ENCODE data around the gene ANKS1B.
"Not testable (repeated sequence)": the region's sequence is repeated elsewhere in the genome, so short reads cannot be mapped to it uniquely, and the experiment has no call there.

The ANKS1B gene

DNA sequence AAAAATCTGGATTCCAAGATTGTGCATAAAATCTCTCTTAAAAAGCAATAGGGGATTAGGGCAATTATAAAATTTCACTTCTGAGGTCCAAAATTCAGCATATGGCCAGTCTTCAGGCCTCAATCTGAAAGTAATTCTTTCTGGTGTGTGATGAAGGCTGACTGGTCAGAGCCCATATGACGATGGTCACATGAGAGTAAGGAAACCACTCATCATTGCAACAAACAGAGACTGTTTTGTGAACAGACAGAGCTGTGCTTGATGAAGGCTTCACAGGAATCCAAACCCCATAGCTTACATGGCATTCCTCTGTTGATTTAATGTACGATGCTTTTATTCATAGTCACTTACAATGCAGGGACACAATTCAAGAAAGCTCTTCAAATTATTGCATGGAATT lies 1101.5 kb downstream of the ANKS1B start:
- no peak for DNase-seq (ENCODE audit: low read depth in 2 of 2)

DNA sequence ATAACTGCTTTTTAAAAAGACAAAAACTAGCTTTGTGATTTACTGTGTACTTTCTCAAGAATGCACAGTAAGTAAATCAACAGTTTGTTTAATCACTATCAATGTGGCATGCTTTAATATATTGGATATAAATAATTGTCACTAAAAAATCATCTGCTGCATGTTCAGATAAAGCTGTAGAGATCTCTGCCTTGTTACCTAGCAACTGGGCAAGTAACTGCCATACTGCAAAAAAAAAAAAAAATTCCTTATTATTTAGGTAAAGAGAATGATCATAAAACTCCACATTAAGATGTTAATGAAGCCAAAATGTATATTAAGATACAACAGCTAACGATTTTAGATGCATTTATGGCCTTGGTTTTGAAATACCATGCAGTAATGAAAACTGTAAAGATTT lies 1102.2 kb downstream of the ANKS1B start:
- DNase-seq (ENCODE audit: low read depth in 2 of 2), result no peak

DNA sequence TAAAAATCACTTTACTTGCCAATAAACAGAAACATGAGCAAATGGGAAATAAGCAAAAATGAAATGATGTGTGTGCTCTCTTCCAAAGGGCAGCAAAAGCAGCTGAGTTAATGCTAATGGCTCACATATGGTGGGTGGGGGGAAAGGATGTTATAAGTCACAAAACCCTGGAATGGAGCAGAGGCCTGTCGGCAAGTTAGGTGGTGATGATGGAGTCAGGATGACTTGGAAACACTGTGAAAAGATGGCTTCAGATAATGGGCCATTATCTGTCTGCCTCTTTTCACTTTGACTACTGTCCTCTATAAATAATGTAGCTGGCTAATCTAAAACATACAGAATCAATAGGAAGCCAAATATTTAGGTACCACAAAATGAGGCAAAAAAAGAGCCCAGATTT lies 1111.0 kb downstream of the ANKS1B start:
- DNase-seq (ENCODE audit: low read depth in 2 of 2), result no peak

DNA sequence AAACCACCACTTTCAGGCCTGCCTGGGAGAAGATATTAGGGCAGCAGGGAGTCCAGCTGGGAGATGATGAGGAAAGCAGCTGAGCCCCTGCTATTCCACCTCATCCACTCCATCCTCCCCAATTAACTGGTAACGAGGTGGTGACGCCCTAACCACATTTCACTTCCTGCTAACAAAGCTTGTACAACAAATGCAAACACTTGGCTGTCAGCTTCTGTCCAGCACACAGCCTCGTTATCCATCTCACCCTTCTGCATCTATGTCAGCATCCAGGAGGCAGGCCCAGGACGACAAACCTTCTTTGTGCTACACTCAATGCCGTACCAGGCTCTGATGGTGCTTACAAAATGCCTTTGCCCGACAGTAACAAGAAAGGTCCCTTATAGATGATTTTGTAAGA lies 1114.2 kb downstream of the ANKS1B start:
- no peak for DNase-seq (ENCODE audit: low read depth in 2 of 2)

DNA sequence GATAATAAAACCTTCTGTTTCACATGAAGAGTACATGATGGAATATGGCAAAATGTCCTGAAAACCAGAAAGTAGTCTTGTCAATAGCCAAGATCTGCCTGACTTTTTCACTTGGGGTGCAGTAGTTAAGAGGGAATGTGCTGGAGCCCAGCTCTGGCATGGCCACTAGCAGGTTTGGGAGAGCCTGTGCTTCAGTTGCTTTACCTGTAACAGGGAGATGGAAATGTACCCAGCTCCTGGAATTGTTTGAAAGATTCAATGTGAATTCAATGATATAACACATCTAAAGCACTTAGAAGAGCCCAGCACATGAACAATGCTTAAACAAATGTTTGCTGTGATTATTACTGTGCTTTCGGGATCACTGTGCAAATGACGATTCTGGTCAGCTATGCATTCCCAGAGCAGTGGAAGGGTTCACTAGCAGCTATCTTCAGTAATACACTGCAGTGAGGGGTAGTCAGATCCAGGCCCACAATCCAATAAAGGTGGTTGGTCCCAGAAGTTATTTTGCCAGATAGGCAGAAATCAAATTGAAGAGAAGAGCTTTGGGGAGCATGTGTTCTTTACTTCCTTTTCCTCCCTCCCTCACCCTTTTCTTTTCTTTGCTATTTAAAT lies 1114.7 kb downstream of the ANKS1B start:
- no peak for DNase-seq (ENCODE audit: low read depth in 2 of 2)

DNA sequence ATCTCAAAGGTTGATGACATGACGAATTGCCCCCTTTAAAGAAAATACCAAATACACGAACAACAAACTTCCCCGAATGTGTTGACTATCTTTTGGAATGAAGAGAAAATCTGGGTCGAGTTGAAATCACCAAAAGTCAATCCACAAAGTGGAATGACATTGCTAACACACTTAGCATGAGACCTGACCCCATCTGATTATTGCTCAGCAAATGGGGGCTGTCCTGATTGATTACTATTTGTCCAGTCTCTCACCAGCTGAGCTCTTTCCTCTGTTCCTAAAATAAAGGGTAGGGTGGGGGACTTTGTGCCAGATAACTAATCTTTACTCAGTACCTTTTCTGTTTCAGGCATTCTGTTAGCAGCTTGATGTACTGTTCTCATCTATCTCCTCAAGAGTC lies 1116.2 kb downstream of the ANKS1B start:
- no peak for DNase-seq (ENCODE audit: low read depth in 2 of 2)

DNA sequence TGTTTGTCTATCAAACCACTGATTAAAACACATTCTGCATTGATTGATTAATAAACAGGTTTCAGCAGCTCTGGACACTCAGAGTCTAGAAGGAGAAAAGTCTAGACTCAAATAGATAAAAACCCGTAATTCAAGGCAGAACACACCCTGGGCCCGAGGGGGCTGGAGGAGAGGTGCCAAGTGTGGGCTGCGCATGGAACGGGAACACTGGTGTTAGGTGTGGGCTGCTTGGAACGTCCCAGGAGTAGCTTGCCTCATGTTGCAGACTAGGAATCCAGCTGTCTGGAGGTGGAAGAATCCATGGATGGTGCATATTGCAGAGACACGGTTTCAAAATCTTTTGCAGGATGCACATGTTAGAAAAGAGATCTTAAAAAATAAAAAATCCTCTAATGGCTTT lies 1116.7 kb downstream of the ANKS1B start:
- DNase-seq (ENCODE audit: low read depth in 2 of 2), result no peak

DNA sequence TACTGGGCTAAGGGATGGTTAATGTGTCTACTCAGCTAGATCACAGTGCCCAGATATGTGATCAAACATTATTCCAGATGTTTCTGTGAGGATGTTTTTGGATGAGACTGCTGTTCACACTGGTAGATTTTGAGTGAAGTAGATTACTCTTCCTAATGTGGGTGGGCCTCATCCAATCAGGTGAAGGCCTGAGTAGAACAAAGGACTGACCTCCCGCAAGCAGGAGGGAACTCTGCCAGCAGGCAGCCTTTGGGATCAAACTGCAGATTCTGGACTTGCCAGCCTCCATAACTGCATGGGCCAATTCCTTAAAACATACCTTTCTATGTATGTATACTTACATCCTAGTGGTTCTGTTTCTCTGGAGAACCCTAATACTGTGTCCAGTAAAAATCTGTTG lies 1120.4 kb downstream of the ANKS1B start:
- no peak for DNase-seq (ENCODE audit: low read depth in 2 of 2)

DNA sequence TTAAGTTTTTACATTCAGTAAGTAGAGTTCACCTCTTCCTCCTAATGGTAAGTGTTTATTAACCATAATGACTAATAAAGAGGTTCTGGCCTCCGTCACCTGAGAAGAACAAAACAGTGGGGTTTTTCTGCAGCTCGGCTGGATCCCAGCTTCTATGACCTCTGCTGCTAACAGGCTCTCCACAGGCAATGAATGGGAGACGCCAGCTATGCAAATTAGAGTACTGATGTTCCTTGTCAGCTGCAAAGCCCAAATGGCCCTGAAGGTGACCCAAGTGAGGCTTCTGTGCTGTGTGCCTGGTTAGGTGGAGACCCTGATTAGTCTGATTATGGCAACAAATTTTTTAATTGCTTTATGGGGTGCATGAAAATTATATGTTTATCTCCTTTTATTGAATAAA lies 1121.6 kb downstream of the ANKS1B start:
- DNase-seq (ENCODE audit: low read depth in 2 of 2), result no peak

DNA sequence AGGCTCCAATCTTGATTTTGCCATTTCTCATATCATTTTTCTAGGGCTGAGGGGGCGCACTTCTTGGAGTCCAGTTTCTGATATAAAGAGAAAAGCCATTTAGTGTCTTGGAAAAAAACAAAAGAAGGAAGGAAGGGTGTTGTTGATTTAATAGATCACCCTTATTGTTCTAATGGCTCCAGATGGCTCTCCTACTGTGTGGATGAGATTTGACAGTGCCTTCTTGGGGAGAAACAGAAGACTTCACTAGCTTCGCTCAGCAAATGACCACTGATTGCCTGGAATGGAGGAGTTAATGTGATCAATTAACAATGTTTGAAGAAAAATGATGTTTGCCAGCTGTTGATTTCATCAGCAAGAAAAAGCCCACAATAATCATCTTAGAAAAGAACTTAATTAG lies 1123.5 kb downstream of the ANKS1B start:
- DNase-seq (ENCODE audit: low read depth in 2 of 2), result no peak

DNA sequence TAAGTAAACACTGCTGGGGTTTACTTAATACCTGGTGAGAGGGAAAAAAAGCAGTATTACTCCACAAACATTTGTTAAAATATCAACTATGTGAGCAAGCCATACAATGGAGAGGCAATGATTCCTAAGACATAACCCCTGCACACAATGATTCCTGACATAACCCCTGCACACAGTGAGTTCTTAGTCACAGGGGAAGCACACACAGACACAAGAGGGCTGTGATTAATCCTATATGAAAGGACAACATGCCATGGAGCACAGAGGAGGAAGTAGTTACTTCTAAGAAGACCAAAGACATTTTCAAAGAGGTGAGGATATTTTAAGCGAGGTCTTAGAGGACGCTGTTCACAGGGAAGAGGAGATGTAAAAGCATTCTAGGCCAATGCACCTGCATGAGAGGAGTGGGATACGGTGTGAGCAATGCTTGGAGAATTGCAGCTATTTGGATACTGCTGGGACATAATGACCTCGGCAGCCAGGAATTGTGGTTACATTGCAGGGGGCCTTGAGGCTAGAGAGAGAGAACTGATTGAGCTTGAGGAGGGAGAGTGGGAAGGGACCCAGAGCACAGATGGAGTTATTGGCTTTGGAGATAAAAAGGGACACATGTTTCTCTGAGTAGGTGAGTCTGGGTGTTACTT lies 1127.7 kb downstream of the ANKS1B start:
- no peak for DNase-seq (ENCODE audit: low read depth in 2 of 2)

DNA sequence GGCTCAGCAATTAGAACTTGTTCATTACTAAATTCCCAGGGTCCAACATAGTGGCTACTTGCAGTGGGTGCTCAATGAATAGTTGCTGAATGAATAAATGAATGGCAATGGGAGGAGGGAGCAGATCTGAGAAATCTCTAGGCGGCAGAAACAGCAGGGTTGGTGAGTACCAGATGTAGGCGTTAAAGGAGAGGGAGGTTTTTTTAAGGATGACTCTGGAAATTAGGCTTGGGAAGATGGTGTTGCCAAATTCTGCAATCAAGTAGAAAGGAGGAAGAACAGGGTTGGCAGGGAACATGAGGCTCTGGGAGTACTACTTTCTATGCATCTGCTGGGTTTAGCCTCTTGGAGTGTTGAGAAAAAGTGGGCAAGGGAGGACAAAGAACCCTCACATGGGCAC lies 1132.6 kb downstream of the ANKS1B start:
- no peak for DNase-seq (ENCODE audit: low read depth in 2 of 2)

DNA sequence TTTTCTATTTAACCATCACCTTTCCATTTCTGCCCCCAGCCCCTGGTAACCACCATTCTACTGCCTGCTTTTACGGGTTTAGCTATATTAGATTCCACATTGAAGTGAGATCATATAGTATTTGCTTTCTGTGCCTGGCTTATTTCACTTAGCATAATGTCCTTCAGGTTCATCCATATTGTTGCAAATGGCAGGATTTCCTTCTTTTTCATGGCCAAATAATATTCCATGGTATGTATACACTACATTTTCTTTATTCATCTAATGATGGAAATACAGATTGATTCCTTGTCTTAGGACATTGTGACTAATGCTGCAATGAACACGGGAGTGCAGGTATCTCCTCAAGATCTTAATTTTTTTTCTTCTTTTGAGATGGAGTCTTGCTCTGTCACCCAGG lies 1137.5 kb downstream of the ANKS1B start:
- DNase-seq (ENCODE audit: low read depth in 2 of 2), result no peak

DNA sequence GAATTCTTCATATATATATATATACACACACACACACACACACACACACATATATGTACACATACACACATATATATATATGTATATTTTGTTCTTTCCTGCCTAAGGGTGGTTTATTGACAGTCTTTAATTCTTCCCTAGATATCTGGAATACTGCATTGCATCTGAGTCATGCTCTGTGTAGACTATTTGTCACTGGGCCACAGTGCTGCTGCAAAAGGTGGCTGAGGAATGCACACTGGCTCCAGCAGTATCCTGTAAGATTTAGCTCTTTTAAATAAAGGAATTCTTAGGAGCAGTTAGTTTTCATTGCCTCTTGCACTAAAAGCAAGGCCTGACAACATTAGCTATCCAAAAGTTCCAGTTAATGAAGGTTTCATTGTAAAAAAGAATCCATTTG lies 1138.8 kb downstream of the ANKS1B start:
- no peak for DNase-seq (ENCODE audit: low read depth in 2 of 2)

DNA sequence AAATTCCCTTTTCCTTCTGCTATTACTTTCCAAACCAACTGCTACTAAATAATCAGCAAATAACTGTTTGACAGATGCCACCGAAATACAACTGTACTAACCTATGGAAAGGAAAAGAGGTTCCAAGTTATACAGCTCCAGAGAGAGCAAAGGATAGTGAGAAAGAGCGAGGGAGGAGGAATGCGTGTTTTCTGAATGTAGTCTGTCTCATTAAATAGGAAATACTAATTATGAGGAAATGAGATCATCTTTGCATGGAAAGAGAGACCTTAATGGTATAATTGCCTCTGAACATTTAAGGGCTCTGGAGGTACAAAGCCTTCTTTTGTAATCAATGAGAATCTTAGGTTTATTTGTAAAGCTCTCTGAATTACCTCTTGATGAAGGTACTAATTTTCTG lies 1144.4 kb downstream of the ANKS1B start:
- DNase-seq (ENCODE audit: low read depth in 2 of 2), result no peak

DNA sequence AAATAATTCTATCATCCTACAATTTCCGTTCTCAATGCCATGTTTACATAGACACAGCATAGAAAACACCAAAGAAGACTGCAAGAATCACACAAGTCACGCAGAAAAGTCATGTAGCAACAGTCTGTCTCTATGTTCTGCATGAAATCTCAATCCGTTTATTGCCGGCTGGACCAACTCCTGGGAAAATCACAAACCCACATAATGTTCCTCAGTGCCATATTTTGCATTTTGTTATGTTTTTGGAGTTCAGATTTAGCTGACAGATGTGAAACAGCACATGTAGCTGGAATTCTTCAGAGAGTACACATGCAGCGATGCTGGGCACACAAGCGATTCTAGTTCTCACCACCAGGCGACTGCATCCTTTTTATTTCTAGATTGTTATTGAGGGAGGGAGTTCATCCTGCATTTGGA lies 1146.5 kb downstream of the ANKS1B start:
- no peak for DNase-seq (ENCODE audit: low read depth in 2 of 2)

DNA sequence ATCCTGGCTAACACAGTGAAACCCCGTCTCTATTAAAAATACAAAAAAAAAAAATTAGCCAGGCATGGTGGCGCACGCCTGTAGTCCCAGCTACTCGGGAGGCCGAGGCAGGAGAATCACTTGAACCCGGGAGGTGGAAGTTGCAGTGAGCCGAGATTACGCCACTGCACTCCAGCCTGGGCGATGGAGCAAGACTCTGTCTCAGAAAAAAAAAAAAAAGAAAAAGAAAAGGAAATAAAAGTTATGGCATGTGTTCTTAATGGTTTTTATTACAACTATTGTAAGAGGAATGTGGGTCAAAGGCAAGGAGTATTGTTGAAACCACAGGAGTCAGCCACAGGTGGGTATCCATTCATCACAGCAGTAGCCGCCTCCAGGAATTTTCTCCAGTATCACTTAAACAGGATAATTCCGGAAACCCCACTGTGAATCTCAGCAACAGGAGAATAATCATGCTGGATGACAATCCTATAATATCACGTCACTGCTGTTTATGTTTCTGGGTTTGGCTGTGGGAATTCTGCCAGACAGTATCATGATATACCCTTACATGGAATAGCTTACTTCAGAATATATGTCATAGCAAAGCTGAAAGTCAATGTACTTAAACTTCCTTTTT lies 1147.5 kb downstream of the ANKS1B start:
- DNase-seq (ENCODE audit: low read depth in 2 of 2), result not testable (repeated sequence)

DNA sequence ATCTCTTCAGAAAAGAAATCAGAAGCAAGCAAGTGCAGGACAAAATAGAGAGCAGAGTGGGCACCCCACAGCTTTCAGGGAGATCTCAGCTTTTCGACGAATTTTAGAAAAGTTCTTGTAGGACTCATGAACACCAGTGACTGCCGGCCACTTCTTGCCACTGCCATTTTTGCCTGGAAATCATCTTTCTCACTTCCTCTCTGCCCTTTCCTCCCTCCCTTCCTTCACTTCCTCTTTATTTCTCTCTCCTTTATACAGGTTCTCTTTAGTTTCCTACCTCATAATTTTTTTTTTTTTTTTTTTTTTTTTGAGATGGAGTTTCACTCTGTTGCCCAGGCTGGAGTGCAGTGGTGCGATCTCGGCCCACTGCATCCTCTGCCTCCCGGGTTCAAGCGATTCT lies 1154.1 kb downstream of the ANKS1B start:
- no peak for DNase-seq (ENCODE audit: low read depth in 2 of 2)

DNA sequence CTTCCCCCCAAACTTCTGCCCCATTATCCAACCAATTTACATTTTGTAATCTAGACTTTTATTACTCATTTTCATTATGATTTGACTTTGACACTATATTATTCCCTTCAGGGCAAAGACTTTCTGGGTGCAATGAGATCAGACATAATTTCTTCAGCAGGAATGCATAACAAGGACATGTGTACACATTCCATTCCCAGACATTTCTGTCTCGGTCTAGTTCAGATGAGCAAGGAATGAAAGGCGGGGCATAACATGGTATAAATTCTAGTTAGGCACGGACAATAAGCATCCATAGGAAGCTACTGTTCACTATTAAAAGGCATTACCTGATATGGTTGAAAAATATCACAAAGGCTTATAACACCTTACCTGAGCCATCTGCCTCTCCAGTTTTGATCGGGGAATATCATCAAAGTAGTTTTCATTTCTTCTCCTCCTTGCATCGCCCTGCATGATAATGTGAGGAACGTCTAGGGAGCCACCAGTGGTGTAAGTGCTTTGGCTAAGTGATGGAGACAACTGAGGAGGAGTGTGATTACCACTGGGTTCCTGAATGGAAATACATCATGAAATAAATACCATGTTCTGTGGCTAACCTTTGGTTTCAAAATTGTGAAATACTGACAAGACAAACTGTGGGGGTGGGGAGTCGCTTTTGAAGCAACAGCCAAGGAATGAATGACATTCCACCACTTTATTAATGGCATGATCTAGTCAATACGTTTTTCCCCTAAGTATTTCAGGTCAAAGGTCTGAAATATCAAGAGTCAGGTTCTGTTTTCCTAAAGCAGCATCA lies 1155.7 kb downstream of the ANKS1B start:
- DNase-seq (ENCODE audit: low read depth in 2 of 2), result no peak

DNA sequence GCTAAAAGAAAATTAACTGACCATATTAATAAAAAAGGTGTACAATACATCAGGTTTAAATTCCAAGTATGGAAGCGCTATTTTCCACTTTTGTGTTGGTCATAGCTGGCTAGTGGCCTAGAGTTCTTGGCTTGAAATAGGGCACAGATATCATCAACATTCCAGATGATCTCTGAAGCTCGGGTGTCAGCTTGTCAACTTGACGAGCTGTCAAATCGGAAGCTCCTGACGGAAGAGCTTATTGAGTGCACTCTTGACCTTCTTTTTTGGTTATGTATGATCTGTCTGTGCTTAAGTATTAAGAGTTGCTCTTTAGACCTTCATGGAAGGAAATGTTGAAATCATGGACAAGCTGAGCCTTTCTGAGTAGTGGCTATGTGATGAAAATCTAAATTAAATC lies 1161.7 kb downstream of the ANKS1B start:
- no peak for DNase-seq (ENCODE audit: low read depth in 2 of 2)

DNA sequence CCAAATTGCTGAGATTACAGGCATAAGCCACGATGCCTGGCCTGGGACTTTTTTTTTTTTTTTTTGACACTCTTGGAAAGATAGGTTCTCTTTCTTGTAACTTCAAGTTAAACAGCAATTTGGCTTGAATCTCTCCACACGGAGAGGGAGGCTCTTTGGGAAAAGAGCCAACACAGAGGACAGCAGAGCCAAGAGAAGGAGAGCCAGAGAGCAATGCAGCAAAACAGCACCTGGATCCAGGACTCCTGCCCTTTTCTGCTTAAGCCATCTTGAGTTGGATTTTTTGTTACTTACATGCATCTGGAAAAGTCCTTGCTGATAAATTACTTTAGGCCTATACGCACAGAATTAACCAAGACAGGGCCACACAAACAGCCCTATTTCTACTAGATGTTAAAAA lies 1162.9 kb downstream of the ANKS1B start:
- DNase-seq (ENCODE audit: low read depth in 2 of 2), result no peak

DNA sequence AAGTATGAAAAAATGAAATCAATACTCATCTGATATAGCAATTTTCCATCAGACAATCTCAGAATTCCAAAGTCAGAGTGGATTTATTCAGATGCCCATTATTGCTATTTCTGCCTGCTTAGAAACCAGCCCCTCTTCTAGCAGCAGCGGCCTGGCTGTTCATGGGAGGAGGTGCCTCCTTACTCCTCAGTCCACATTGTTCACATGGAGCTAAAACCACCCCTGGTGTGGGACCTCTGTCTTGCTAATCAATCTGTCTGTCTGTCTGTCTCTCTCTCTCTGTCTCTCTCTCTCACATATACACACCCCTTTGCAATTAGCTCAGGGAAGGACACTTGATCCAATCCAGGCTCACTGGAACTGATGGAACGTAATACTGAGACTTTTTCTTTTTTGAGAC lies 1163.5 kb downstream of the ANKS1B start:
- DNase-seq (ENCODE audit: low read depth in 2 of 2), result no peak

Measured in stimulated activated CD8-positive, alpha-beta memory T cell treated with anti-CD3 and anti-CD28 coated beads, Interleukin-2, amount 100 ng/mL, for 48 hours (primary cell).